Purkinje cell (primary cell): ENCODE results near the gene C11orf98. TPM values are rescaled to one million over a fixed set of nuclear protein-coding genes. Genes with fewer than 3 reads are reported as not detected.

ENCODE experiments used
- polyA plus RNA-seq: library from polyadenylated mRNA; unstranded; fragments of >200 nt; fragmentation: Nextera tagmentation; gene quantifications from 2 replicates; pipeline ENCODE4 v1.2.1, GENCODE V29; 2014

The C11orf98 gene
- 82.2 and 95.4 TPM in 2 replicates for polyA plus RNA-seq

DNA sequence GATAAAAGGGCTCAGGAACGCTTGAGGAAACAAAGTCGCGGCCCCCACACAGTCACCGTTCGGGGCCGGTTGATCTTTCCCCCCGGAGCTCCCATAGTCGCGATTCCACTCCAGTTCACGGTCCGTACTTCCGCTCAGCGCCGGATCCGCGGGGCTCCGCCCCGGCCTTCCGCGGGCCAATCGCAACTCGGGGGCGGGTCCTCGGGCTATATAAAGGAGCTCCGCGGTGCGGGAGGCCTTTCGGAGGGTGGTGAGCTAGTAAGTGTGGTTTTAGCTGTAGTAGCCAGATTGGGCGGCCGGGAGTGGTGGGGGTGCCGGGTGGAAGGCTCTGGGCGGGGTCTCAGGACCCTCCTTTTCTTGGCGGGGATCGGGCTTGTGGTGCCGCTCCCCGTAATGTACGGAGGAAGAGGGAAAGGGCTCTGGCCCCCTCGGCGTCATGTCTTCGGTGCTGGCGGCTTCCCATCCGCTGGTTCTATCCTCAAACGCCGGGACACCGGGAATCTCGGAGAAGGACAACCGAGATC, at the start of gene C11orf98, which contains the start of gene CSKMT:
Gene C11orf98, minus strand, starts transcription at position 136 of the 524 bp plus-strand sequence. Its CDS starts 41 bp downstream, at position 95.
Gene CSKMT, plus strand, starts transcription at position 238 of the 524 bp plus-strand sequence. CDS start 568 bp downstream, outside the sequence.

DNA sequence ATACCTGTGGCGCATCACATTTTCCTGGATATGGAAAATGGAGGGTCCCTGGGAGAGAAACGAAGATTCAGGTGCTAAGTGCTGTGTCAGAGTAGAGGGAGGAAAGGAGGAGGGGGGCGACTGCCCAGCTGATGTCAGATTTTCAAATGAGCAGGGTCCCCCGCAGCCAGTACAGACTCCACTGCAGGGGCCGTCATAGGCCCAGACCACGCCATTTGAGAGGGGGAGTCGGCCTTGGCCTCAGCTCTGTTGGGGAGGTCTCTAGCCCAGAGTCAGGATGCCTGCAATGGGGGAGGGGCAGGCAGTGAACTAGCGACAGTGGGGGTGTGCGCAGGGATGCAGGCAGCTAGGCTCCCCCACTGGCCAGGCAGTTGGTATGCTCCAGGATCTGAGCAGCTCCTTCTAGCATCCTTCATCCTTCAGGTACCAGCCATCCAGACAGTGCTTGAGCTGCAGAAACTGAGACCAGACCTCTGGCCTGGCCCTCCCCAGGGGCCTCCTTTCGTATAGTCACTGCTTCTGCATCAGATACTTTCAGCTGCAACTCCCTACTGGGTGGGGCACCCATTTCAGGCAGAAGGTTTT, 42.4 kb upstream of the C11orf98 start, which contains the start of the genes BSCL2 and GNG3:
Gene BSCL2, minus strand, starts transcription at position 148 of the 585 bp plus-strand sequence. CDS start 229 bp downstream, outside the sequence.
Gene GNG3, plus strand, starts transcription at position 400 of the 585 bp plus-strand sequence. CDS start 620 bp downstream, outside the sequence.

DNA sequence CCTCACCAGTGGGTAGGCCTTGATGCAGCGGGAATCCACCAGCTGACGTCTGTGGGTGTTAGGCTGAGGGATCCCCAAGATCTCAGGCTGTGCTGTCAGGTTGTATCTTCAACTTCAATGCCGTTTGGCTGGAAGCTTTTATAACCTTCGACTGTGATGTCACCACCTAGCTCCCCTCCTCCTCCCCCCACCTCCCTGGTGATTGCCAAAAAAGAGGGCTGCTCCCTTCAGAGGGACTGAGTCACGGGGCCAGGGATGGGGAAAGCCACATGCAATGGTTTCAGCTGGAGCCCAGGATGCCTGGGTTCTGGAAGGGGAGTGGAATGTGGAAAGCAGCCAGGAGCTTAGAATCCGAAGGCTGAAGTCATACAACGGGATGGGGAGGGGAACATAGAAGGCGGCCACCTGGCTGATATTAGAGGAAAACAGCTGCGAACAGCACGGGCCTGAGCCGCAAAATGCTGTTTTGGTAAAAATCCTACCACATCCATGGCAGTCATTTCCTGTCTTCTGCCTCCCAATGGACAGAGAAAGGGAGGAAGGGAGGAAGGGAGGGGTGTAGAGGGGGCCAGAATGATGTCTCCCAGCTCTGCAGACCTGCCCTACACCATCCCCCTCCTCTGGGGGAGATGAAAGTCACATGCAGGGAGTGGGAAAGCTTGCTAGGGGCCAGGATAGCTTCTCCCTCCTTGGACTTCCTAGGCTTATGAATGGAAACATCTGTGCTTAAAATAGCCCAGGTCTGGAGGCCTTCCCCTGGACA, 24.6 kb upstream of the C11orf98 start, which contains the start of gene LRRN4CL:
Gene LRRN4CL, minus strand, starts transcription at position 110 of the 763 bp plus-strand sequence. CDS start 1,022 bp downstream, outside the sequence.

DNA sequence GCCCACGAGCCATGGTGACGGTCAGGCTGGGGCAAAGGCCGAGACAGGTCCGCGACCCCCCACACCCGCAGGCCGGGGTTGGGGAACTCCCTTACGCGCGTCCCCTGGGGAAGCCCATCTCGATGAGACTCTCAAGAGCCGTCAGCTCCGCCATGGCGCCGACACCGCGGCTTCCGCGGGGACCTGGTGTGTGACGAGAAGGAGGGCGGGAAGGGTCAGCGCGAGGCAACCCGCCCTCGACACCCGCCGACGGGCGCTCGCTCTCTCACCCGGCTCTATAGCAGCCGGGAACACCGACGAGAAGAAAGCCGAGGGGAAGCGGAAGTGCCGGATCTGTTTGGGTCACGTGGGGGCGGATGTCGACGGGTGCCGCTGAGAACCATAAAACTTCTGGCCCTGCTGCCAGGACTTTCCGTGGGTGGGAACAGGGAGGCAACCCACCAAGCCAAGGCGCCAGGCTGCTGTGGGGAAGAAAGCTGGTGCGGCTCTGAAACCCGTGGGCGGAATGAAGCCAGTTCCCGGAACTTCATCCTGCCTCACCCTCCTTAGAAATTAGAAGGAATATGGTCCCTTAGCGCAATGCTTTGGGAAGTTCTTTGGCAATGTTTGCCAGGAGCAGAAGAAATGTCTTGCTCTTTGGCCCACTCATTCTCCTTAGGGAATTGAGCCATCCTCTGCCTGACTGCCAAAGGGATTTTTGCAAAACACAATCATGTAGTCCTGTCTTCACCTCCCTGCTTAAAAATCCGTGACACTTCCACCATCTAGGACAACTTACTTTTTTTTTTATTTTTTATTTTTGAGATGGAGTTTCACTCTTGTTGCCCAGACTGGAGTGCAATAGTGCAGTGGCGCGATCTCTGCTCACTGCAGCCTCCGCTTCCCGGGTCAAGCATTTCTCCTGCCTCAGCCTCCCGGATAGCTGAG, 14.0 kb upstream of the C11orf98 start, which contains the start of gene UBXN1:
Gene UBXN1, minus strand, starts transcription at position 304 of the 927 bp plus-strand sequence. Its CDS starts 150 bp downstream, at position 154.

DNA sequence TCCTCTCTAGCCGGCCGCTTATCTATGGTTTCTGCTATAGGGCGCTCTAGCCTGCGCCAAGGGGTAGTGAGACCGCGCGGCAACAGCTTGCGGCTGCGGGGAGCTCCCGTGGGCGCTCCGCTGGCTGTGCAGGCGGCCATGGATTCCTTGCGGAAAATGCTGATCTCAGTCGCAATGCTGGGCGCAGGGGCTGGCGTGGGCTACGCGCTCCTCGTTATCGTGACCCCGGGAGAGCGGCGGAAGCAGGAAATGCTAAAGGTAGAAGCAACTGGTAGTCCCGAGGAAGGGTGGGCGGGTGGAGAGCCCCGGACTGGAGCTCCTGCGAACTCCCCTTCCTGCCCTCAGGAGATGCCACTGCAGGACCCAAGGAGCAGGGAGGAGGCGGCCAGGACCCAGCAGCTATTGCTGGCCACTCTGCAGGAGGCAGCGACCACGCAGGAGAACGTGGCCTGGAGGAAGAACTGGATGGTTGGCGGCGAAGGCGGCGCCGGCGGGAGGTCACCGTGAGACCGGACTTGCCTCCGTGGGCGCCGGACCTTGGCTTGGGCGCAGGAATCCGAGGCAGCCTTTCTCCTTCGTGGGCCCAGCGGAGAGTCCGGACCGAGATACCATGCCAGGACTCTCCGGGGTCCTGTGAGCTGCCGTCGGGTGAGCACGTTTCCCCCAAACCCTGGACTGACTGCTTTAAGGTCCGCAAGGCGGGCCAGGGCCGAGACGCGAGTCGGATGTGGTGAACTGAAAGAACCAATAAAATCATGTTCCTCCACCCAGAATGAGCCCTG, 6.8 kb upstream of the C11orf98 start, which contains the start of the genes LBHD1 and UQCC3:
Gene LBHD1, minus strand, starts transcription at position 660 of the 782 bp plus-strand sequence. CDS start 2,236 bp downstream, outside the sequence.
Gene UQCC3, plus strand, starts transcription at position 66 of the 782 bp plus-strand sequence. Its CDS starts 73 bp downstream, at position 139.

DNA sequence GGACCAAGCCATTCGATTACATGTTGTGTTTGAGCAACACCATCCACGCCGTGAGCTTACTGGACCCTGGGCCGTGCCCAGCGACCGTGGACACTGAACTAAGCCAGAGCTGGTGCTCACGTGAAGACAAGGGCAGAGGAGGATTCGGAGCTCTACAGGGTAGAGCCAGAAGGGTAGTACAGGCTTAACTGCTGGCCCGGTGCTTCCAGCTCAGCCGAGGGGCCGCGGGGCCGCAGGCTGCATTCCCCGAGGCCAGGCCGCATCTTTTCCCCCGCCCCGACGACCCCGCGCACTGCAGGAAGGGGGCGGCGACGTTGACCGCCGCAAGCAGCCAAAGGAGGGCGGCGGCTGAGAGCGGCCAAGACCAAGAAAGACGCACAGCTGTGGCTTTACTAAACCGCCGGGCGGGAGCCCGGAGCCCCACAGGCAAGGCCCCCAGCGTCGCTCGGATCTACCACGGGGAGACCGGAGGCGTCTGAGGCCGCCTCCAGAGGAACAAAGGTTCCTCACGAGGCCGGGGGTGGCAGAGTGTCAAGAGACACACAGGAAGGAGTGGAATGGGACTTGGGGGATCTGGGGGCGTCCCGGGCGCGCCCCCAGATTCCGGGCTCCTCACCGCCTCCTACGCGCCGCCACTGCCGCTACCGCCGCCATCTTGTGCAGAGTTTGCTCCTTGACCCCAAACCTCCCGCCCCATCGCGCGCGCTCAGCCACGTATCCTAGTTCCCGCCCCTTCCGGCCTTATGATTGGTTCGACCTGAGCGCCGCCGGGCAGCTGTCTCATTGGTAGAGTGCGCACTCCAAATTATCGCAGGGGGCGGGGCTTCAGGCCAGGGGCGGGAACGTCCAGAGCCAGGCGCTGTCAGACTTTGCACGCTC, 18.8 kb downstream of the C11orf98 start, which contains the start of gene GANAB:
Gene GANAB, minus strand, starts transcription at position 668 of the 879 bp plus-strand sequence. Its CDS starts 14 bp downstream, at position 654.

DNA sequence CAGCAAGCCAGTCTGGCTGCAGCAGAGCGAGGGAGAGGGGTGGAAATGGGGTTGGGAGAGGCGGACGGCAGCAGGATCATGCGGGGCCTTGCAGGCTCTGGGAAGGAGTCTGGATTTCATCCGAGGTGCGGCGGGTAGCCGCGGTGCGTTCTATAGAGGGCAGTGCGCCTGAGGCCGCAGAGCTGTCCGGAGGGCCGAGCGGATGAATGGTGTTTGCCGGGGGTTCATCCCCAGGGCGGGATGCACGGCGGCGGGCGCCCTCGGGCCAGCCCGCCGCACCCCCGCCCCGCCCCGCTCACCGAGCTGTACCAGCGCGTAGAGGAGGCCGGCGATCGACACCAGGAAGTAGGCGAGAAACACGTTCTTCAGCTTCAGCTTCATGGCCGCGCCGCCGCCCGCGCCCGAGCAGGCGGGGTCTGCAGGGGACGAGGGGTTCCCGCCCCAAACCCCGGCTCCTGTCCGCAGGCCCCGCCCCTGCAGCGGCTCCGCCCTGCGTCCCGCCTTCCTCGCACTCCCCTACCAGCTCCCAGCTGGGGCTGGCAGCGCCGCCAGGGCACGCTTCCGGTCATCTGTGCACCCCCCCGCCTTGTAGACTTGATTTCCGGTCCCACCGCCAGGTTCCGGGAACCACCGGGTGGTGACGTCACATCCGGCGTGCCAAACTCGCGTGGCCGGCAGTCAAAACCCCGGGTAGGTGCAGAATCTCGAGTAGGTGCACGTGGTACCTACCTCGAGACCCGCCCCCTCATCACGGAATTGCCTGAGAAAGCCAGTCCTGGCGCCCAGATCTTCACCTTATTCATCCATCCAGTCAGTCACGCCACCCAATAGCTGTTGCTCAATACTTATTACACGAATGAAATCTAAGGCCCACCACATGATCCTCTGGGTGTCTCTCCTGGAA, 43.2 kb downstream of the C11orf98 start, which contains the start of gene B3GAT3:
Gene B3GAT3, minus strand, starts transcription at position 420 of the 904 bp plus-strand sequence. Its CDS starts 39 bp downstream, at position 381.

Other genes starting within 250 kb of the C11orf98 start
- not detected in 2 replicates for gene SCGB1A1, start 246.2 kb downstream of the C11orf98 start, polyA plus RNA-seq
- 0.73 and 2.8 TPM in 2 replicates for gene AHNAK, start 118.4 kb downstream of the C11orf98 start, polyA plus RNA-seq
- gene EEF1G, start 91.3 kb downstream of the C11orf98 start, polyA plus RNA-seq, result 108 and 114 TPM in 2 replicates
- 0.19 and 2.8 TPM in 2 replicates for gene TUT1, start 73.7 kb downstream of the C11orf98 start, polyA plus RNA-seq
- 0.60 and 0.63 TPM in 2 replicates for gene MTA2, start 63.3 kb downstream of the C11orf98 start, polyA plus RNA-seq
- not detected in 2 replicates for gene EML3, start 52.4 kb downstream of the C11orf98 start, polyA plus RNA-seq
- 0.29 TPM in 1 of 2 replicates, not detected in the other for gene ROM1, start 52.0 kb downstream of the C11orf98 start, polyA plus RNA-seq
- 6.0 and 19.2 TPM in 2 replicates for gene B3GAT3, start 43.2 kb downstream of the C11orf98 start, polyA plus RNA-seq
- gene GANAB, start 18.6 kb downstream of the C11orf98 start, polyA plus RNA-seq, result 3.9 and 6.3 TPM in 2 replicates
- gene INTS5, start 11.9 kb downstream of the C11orf98 start, polyA plus RNA-seq, result 1.1 and 1.3 TPM in 2 replicates
- 5.4 and 7.2 TPM in 2 replicates for gene CSKMT, start 102 bp upstream of the C11orf98 start, polyA plus RNA-seq
- 3.4 and 3.8 TPM in 2 replicates for gene UQCC3, start 6.5 kb upstream of the C11orf98 start, polyA plus RNA-seq
- 2.2 TPM in 1 of 2 replicates, not detected in the other for gene LBHD1, start 7.1 kb upstream of the C11orf98 start, polyA plus RNA-seq
- 29.6 and 45.3 TPM in 2 replicates for gene UBXN1, start 13.9 kb upstream of the C11orf98 start, polyA plus RNA-seq
- gene LRRN4CL, start 24.3 kb upstream of the C11orf98 start, polyA plus RNA-seq, result not detected in 2 replicates
- gene BSCL2, start 42.2 kb upstream of the C11orf98 start, polyA plus RNA-seq, result 511 and 550 TPM in 2 replicates
- gene GNG3, start 42.5 kb upstream of the C11orf98 start, polyA plus RNA-seq, result 926 and 1,510 TPM in 2 replicates
- gene HNRNPUL2, start 62.2 kb upstream of the C11orf98 start, polyA plus RNA-seq, result 6.1 and 11.6 TPM in 2 replicates
- gene TTC9C, start 63.3 kb upstream of the C11orf98 start, polyA plus RNA-seq, result 39.6 and 42.1 TPM in 2 replicates
- gene ZBTB3, start 89.0 kb upstream of the C11orf98 start, polyA plus RNA-seq, result 3.5 and 3.6 TPM in 2 replicates
- gene POLR2G, start 96.4 kb upstream of the C11orf98 start, polyA plus RNA-seq, result 167 and 208 TPM in 2 replicates
- gene TAF6L, start 106.2 kb upstream of the C11orf98 start, polyA plus RNA-seq, result 0.15 and 1.2 TPM in 2 replicates
- 19.7 and 23.2 TPM in 2 replicates for gene TMEM179B, start 122.2 kb upstream of the C11orf98 start, polyA plus RNA-seq
- 12.5 and 20.4 TPM in 2 replicates for gene TMEM223, start 126.8 kb upstream of the C11orf98 start, polyA plus RNA-seq
- gene NXF1, start 140.2 kb upstream of the C11orf98 start, polyA plus RNA-seq, result 25.0 and 31.8 TPM in 2 replicates
- 5.0 and 5.3 TPM in 2 replicates for gene STX5, start 166.8 kb upstream of the C11orf98 start, polyA plus RNA-seq
- not detected in 2 replicates for gene TEX54, start 167.6 kb upstream of the C11orf98 start, polyA plus RNA-seq
- gene WDR74, start 174.4 kb upstream of the C11orf98 start, polyA plus RNA-seq, result 11.6 and 16.4 TPM in 2 replicates
- gene SLC3A2, start 215.7 kb upstream of the C11orf98 start, polyA plus RNA-seq, result 27.1 and 50.5 TPM in 2 replicates